H9 (cell line): ENCODE measurements around the gene INPP5E. TPM values are rescaled to one million over a fixed set of nuclear protein-coding genes. Genes with fewer than 3 reads are reported as not detected.

Experiments
- DNase-seq: peaks from one replicate; pipeline ENCODE4 v3.0.0-alpha.2; 2017
- H2AFZ ChIP-seq: one replicate; pipeline ENCODE4 v1.6.1; 2013; ENCODE audit warnings: mild to moderate bottlenecking, low read length, control low read depth, moderate library complexity
- H2AK5ac ChIP-seq: 2 replicates; pipeline ENCODE4 v1.6.1; 2013; ENCODE audit warnings: low read length, control low read depth, mixed read lengths; ENCODE audit not compliant: insufficient read length
- H2BK120ac ChIP-seq: one replicate; pipeline ENCODE4 v1.6.1; 2013; ENCODE audit warnings: low read depth, mild to moderate bottlenecking, low read length, control low read depth, inconsistent platforms; ENCODE audit not compliant: poor library complexity, severe bottlenecking
- H2BK12ac ChIP-seq: 2 replicates; pipeline ENCODE4 v1.6.1; 2013; ENCODE audit warnings: low read length, control low read depth, mixed read lengths, low read depth; ENCODE audit not compliant: insufficient read length
- H2BK15ac ChIP-seq: 2 replicates; pipeline ENCODE4 v1.6.1; 2013; ENCODE audit warnings: low read depth, low read length, control low read depth
- H2BK20ac ChIP-seq: one replicate; pipeline ENCODE4 v1.6.1; 2013; ENCODE audit warnings: low read depth, mild to moderate bottlenecking, low read length, control low read depth, inconsistent platforms; ENCODE audit not compliant: poor library complexity, severe bottlenecking
- H2BK5ac ChIP-seq: 2 replicates; pipeline ENCODE4 v1.6.1; 2013; ENCODE audit warnings: low read length, control low read depth, mixed read lengths; ENCODE audit not compliant: insufficient read length
- H3K14ac ChIP-seq: 2 replicates; pipeline ENCODE4 v1.6.1; 2013; ENCODE audit warnings: low read length, control low read depth; ENCODE audit not compliant: insufficient read depth
- H3K18ac ChIP-seq: 2 replicates; pipeline ENCODE4 v1.6.1; 2013; ENCODE audit warnings: low read depth, mild to moderate bottlenecking, mixed read lengths, low read length, control low read depth; ENCODE audit not compliant: insufficient read length
- H3K23ac ChIP-seq: 2 replicates; pipeline ENCODE4 v1.6.1; 2013; ENCODE audit warnings: low read length, control low read depth, mixed read lengths, low read depth; ENCODE audit not compliant: insufficient read length
- H3K23me2 ChIP-seq: 2 replicates; pipeline ENCODE4 v1.6.1; 2013; ENCODE audit warnings: low read depth, mild to moderate bottlenecking, mixed read lengths, low read length, control low read depth; ENCODE audit not compliant: insufficient read length, poor library complexity, severe bottlenecking
- H3K27ac ChIP-seq: 2 replicates; pipeline ENCODE4 v1.5.1; 2013; ENCODE audit warnings: low read length, control low read depth, mixed read lengths, low read depth; ENCODE audit not compliant: insufficient read length
- H3K27me3 ChIP-seq: 2 replicates; pipeline ENCODE4 v1.6.1; 2013; ENCODE audit warnings: low read length, control low read depth, inconsistent platforms; ENCODE audit not compliant: insufficient read depth
- H3K4ac ChIP-seq: 2 replicates; pipeline ENCODE4 v1.6.1; 2013; ENCODE audit warnings: low read depth, mild to moderate bottlenecking, control low read depth, inconsistent platforms, low read length, moderate library complexity
- H3K4me1 ChIP-seq: 2 replicates; pipeline ENCODE4 v1.6.1; 2013; ENCODE audit warnings: low read length, control low read depth, inconsistent platforms; ENCODE audit not compliant: insufficient read depth
- H3K4me2 ChIP-seq: 2 replicates; pipeline ENCODE4 v1.6.1; 2013; ENCODE audit warnings: low read length, control low read depth, mixed read lengths; ENCODE audit not compliant: insufficient read length, insufficient read depth
- H3K56ac ChIP-seq: 2 replicates; pipeline ENCODE4 v1.6.1; 2013; ENCODE audit warnings: low read depth, mild to moderate bottlenecking, mixed read lengths, low read length, control low read depth; ENCODE audit not compliant: insufficient read length
- H3K79me1 ChIP-seq: 2 replicates; pipeline ENCODE4 v1.6.1; 2013; ENCODE audit warnings: low read depth, mild to moderate bottlenecking, moderate library complexity, low read length, control low read depth, inconsistent platforms; ENCODE audit not compliant: insufficient read depth, poor library complexity, severe bottlenecking
- H3K79me2 ChIP-seq: 2 replicates; pipeline ENCODE4 v1.6.1; 2013; ENCODE audit warnings: low read length, control low read depth, inconsistent platforms; ENCODE audit not compliant: insufficient read depth
- H3K9ac ChIP-seq: 2 replicates; pipeline ENCODE4 v1.6.1; 2013; ENCODE audit warnings: low read length, control low read depth, mixed read lengths; ENCODE audit not compliant: insufficient read length; ENCODE audit errors: extremely low read depth
- H3K9me3 ChIP-seq: one replicate; pipeline ENCODE4 v1.6.1; 2013; ENCODE audit warnings: low read depth, low read length, inconsistent platforms; ENCODE audit not compliant: control insufficient read depth
- H3T11ph ChIP-seq: one replicate; pipeline ENCODE4 v1.6.1; 2013; ENCODE audit warnings: mild to moderate bottlenecking, low read length, control low read depth, inconsistent platforms
- H4K20me1 ChIP-seq: one replicate; pipeline ENCODE4 v1.6.1; 2013; ENCODE audit not compliant: control insufficient read depth, insufficient read length, insufficient read depth
- H4K5ac ChIP-seq: 2 replicates; pipeline ENCODE4 v1.6.1; 2013; ENCODE audit warnings: low read depth, mild to moderate bottlenecking, mixed read lengths, low read length, control low read depth; ENCODE audit not compliant: insufficient read length
- H4K8ac ChIP-seq: replicated peaks from 2 replicates; pipeline ENCODE4 v1.6.1; 2013; ENCODE audit warnings: low read length, control low read depth, mixed read lengths, low read depth; ENCODE audit not compliant: insufficient read length
- H4K91ac ChIP-seq: 2 replicates; pipeline ENCODE4 v1.6.1; 2013; ENCODE audit warnings: low read depth, mild to moderate bottlenecking, moderate library complexity, mixed read lengths, low read length, control low read depth; ENCODE audit not compliant: insufficient read length
- H3K27ac Mint-ChIP-seq, 3 experiments: 2 replicates in 2 of 3; 3 replicates in 1 of 3; pipeline ENCODE4 v1.8.0; 2020 to 2021; ENCODE audit warnings: mixed read lengths in 3 of 3, mild to moderate bottlenecking in 1 of 3, moderate library complexity in 1 of 3
- H3K27me3 Mint-ChIP-seq: 2 replicates; pipeline ENCODE4 v1.8.0; 2021; ENCODE audit warnings: low read depth, mild to moderate bottlenecking, moderate library complexity, mixed read lengths
- H3K36me3 Mint-ChIP-seq, 3 experiments: 2 replicates in 2 of 3; 3 replicates in 1 of 3; pipeline ENCODE4 v1.8.0; 2020 to 2021; ENCODE audit warnings: low read depth in 3 of 3, mixed read lengths in 3 of 3; ENCODE audit not compliant: insufficient read depth in 1 of 3
- H3K4me1 Mint-ChIP-seq, 2 experiments: 2 replicates each; pipeline ENCODE4 v1.8.0; 2020; ENCODE audit warnings: mixed read lengths in 2 of 2
- H3K4me3 Mint-ChIP-seq, 2 experiments: 2 replicates in 1 of 2; 3 replicates in 1 of 2; pipeline ENCODE4 v1.8.0; 2020 to 2021; ENCODE audit warnings: mild to moderate bottlenecking in 2 of 2, mixed read lengths in 2 of 2, moderate library complexity in 1 of 2
- H3K9me3 Mint-ChIP-seq, 2 experiments: 2 replicates in 1 of 2; 3 replicates in 1 of 2; pipeline ENCODE4 v1.8.0; 2020; ENCODE audit warnings: mild to moderate bottlenecking in 2 of 2, mixed read lengths in 2 of 2, moderate library complexity in 1 of 2
- CTCF ChIP-seq: fragments of 200-600 bp; sonication (generic); conservative IDR thresholded peaks from 3 replicates; pipeline ENCODE4 v1.8.0; 2021; ENCODE audit warnings: antibody characterized with exemption, mild to moderate bottlenecking
- WGBS: extraction: QIAGEN DNeasy Blood & Tissue Kit; methylation state at CpG from one replicate; pipeline ENCODE4 v1.1.7; 2013; ENCODE audit warnings: missing lambda C conversion rate, low lambda C conversion rate, mixed read lengths; ENCODE audit not compliant: insufficient read length; ENCODE audit errors: extremely low coverage; 5-methylcytosine and 5-hydroxymethylcytosine counted together
- total RNA-seq: library from RNA; stranded (reverse); gene quantifications from 2 replicates; pipeline ENCODE4 v1.2.1, GENCODE V29; 2021

Gene INPP5E
- total RNA-seq, 1 experiment from 2014 or later: 21.0 TPM

DNA sequence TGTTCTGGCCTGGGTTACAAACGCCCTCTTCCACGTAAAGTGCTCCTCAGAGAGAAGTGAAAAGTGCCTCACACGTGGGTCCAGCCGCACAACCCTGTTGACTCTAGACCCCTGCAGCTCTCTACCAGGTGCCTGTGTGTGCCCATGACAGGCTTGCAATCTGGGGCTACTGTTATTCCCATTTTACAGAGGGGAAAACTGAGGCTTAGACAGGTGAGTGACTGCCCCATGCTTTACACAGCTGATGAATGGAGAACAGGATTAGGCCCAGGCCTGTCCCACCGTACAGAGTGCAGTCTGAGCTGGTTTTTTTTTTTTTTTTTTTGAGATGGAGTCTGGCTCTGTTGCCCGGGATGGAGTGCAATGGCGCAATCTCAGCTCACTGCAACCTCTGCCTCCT is 6.2 kb upstream of the INPP5E start:
- Histone ChIP-seq H4K8ac (no peak overlapping the region), H3K9ac (no peak overlapping the region), H4K5ac (no peak overlapping the region), H3K79me1 (no peaks in the 10 kb centered on the region), H4K20me1 (peaks cover 2% of the 10 kb centered on the region), H3K4me1 (no peaks in the 10 kb centered on the region), H2AFZ (no peak overlapping the region), H3K27me3 (no peaks in the 10 kb centered on the region), H4K91ac (no peak overlapping the region), H2AK5ac (no peak overlapping the region), H3K14ac (no peak overlapping the region), H3K23me2 (no peaks in the 10 kb centered on the region), H2BK20ac (no peak overlapping the region), H3K56ac (no peak overlapping the region), H3K79me2 (no peaks in the 10 kb centered on the region), H3K18ac (no peak overlapping the region), H2BK12ac (no peak overlapping the region), H3K23ac (no peak overlapping the region), H3K4me2 (no peak overlapping the region), H3T11ph (no peak overlapping the region), H3K4ac (no peak overlapping the region), H3K9me3 (no peaks in the 10 kb centered on the region), H2BK120ac (no peak overlapping the region), H2BK5ac (no peak overlapping the region), H3K27ac (no peak overlapping the region), H2BK15ac (no peak overlapping the region)
- Mint-ChIP-seq H3K4me1 (no peaks in the 10 kb centered on the region), H3K4me3 (no peak overlapping the region), H3K36me3 (peaks cover 39 to 95% (median 83%) of the 10 kb centered on the region in 3 experiments; a peak in 6 of 7 replicates), H3K27ac (no peak overlapping the region), H3K27me3 (no peaks in the 10 kb centered on the region), H3K9me3 (no peaks in the 10 kb centered on the region)
- no peak for DNase-seq
- no peak for TF ChIP-seq CTCF
- WGBS: no CpG with 5 or more reads among the region's 7 CpGs
